HepG2 (cell line): ENCODE data around the gene ZNF277. TPM values are rescaled to one million over a fixed set of nuclear protein-coding genes. Genes with fewer than 3 reads are reported as not detected.
A peak's percentile ranks its signal among the peaks of the same experiment; 100 is the strongest.

Source experiments
- ATAC-seq: fragments of 200-7000 bp; cut with Tn5 transposase; 3 replicates; pipeline ENCODE4 v1.9.1; 2020; ENCODE audit warnings: mild to moderate bottlenecking, moderate library complexity
- BruUV-seq: library from RNA; stranded (reverse); fragments of 400-500 nt; replicated peaks from 2 replicates; lab custom pipeline; 2021; lab: Mats Ljungman, UMichigan
- CTCF ChIA-PET: fragments of 300-600 bp; formaldehyde crosslinking; extraction: SDS; loops from one replicate; lab custom pipeline; 2021; ENCODE audit warnings: low total read pairs, inconsistent platforms, low intra/inter-chr PET ratio; lab: Yijun Ruan, JAX
- POLR2A ChIA-PET: fragments of 350-600 bp; sonication (Branson Sonifier 250); formaldehyde crosslinking; loops from one replicate; lab custom pipeline; 2020; ENCODE audit warnings: antibody characterized with exemption, inconsistent platforms; lab: Yijun Ruan, JAX
- DNase-seq: peaks from one replicate; pipeline ENCODE4 v3.0.0-alpha.2; 2015; ENCODE audit warnings: low spot score
- FAIRE-seq: peaks from 3 replicates; lab custom pipeline; 2011; peaks lifted over from hg19 to GRCh38; lab: Jason Lieb, UNC
- H2AFZ ChIP-seq: one replicate; pipeline ENCODE4 v1.6.1; 2011; ENCODE audit warnings: low read length, inconsistent platforms
- H3K27ac ChIP-seq: fragments of 300-600 bp; 3 replicates; pipeline ENCODE4 v1.8.0; 2011; ENCODE audit warnings: mixed run types, mild to moderate bottlenecking, mixed read lengths, low read length, inconsistent platforms; ENCODE audit not compliant: insufficient read depth; ENCODE audit errors: extremely low read length
- H3K27me3 ChIP-seq, 2 experiments: fragments of 200-600 bp in 1 of 2; 2 replicates in 1 of 2; 3 replicates in 1 of 2; pipeline versions ENCODE4 v1.6.0 to v1.8.0; 2011; ENCODE audit warnings: low read length in 2 of 2, mild to moderate bottlenecking in 2 of 2, moderate library complexity in 2 of 2, inconsistent platforms in 1 of 2; ENCODE audit not compliant: insufficient read depth in 2 of 2, control insufficient read depth in 1 of 2
- H3K36me3 ChIP-seq, 2 experiments: fragments of 200-600 bp in 1 of 2; replicated peaks in 1 of 2; 2 replicates in 1 of 2; 3 replicates in 1 of 2; pipeline versions ENCODE4 v1.5.1 to v1.8.0; 2011; ENCODE audit warnings: low read length in 2 of 2, inconsistent platforms in 1 of 2; ENCODE audit not compliant: insufficient read depth in 2 of 2, control insufficient read depth in 1 of 2
- H3K4me1 ChIP-seq: 2 replicates; pipeline ENCODE4 v1.5.1; 2012; ENCODE audit warnings: low read length, inconsistent platforms; ENCODE audit not compliant: insufficient read depth
- H3K4me2 ChIP-seq: 2 replicates; pipeline ENCODE4 v1.6.0; 2011; ENCODE audit warnings: low read depth, low read length, inconsistent platforms
- H3K4me3 ChIP-seq, 3 experiments: fragments of 200-600 bp in 1 of 3; sonication (generic), shearing (Covaris generic) in 1 of 3; replicated peaks in 1 of 3; 2 replicates each; pipeline ENCODE4 v1.5.1; 2011 to 2016; ENCODE audit warnings: low read length in 3 of 3, inconsistent platforms in 2 of 3, low read depth in 2 of 3, mild to moderate bottlenecking in 2 of 3, control low read depth in 1 of 3, mixed read lengths in 1 of 3; ENCODE audit not compliant: insufficient read depth in 1 of 3
- H3K79me2 ChIP-seq: one replicate; pipeline ENCODE4 v1.6.1; 2011; ENCODE audit warnings: low read length, inconsistent platforms; ENCODE audit not compliant: insufficient read depth
- H3K9ac ChIP-seq: 2 replicates; pipeline ENCODE4 v1.6.0; 2011; ENCODE audit warnings: mild to moderate bottlenecking, low read depth, low read length, inconsistent platforms; ENCODE audit not compliant: insufficient read depth
- H3K9me3 ChIP-seq: 2 replicates; pipeline ENCODE4 v1.5.1; 2012; ENCODE audit warnings: mild to moderate bottlenecking, low read length
- H4K20me1 ChIP-seq: 2 replicates; pipeline ENCODE4 v1.6.0; 2011; ENCODE audit warnings: inconsistent platforms, mild to moderate bottlenecking, low read length, moderate library complexity; ENCODE audit not compliant: insufficient read depth
- BRD4 ChIP-seq: sonication (generic); formaldehyde crosslinking; IDR thresholded peaks from 2 replicates; pipeline ENCODE4 v1.4.0; 2020; ENCODE audit warnings: missing genetic modification reagents
- CENPX ChIP-seq: sonication (generic); formaldehyde crosslinking; IDR thresholded peaks from 2 replicates; pipeline ENCODE4 v1.9.0; 2021; ENCODE audit warnings: mild to moderate bottlenecking, missing genetic modification reagents, moderate library complexity
- CTCF ChIP-seq: sonication (generic); formaldehyde crosslinking; IDR thresholded peaks from 2 replicates; pipeline ENCODE4 v1.5.0; 2020; ENCODE audit warnings: mild to moderate bottlenecking, missing genetic modification reagents, moderate library complexity
- HCFC1 ChIP-seq: fragments of 150-350 bp; IDR thresholded peaks from 2 replicates; pipeline ENCODE4 v1.6.1; 2014; ENCODE audit warnings: low read depth, low read length
- STAG1 ChIP-seq: sonication (generic); formaldehyde crosslinking; IDR thresholded peaks from 2 replicates; pipeline ENCODE4 v1.4.0; 2020; ENCODE audit warnings: missing genetic modification reagents
- ZNF274 ChIP-seq: sonication (generic); formaldehyde crosslinking; IDR thresholded peaks from 2 replicates; pipeline ENCODE4 v1.5.1; 2020; ENCODE audit warnings: mild to moderate bottlenecking, missing genetic modification reagents
- ZNF512B ChIP-seq: sonication (generic); formaldehyde crosslinking; IDR thresholded peaks from 2 replicates; pipeline ENCODE4 v1.5.1; 2020; ENCODE audit warnings: missing genetic modification reagents, mild to moderate bottlenecking, borderline replicate concordance
- ZNF558 ChIP-seq: sonication (generic); formaldehyde crosslinking; IDR thresholded peaks from 2 replicates; pipeline ENCODE4 v1.9.0; 2022; ENCODE audit warnings: mild to moderate bottlenecking, missing genetic modification reagents, borderline replicate concordance
- WGBS: methylation state at CpG from one replicate; pipeline ENCODE4 v1.1.6; 2017; ENCODE audit warnings: low lambda C conversion rate; 5-methylcytosine and 5-hydroxymethylcytosine counted together
- in situ Hi-C: cut with HindIII; loops from 2 replicates; pipeline ENCODE4 v1.10.0; 2017; ENCODE audit warnings: low pct_unique_long_range_greater_than_20kb; ENCODE audit not compliant: extremely low pct_ligation_motif_present
- intact Hi-C: fragments of 100-400 bp; cut with micrococcal nuclease; formaldehyde crosslinking; loops from one replicate; pipeline ENCODE4 v1.10.0; 2022; ENCODE audit not compliant: unreplicated experiment
- polyA plus RNA-seq, 8 experiments: library from polyadenylated mRNA; depleted of rRNA in 3 of 8; stranded (reverse) in 7 of 8; unstranded in 1 of 8; fragments of >200 nt; fragmentation: Illumina TruSeq in 4 of 8; extraction: Trizol in 4 of 8; gene quantifications; 2 replicates each; pipeline versions ENCODE4 v1.2.1 to v1.2.3, GENCODE V29; 2011 to 2016; ENCODE audit warnings: low read depth in 4 of 8, missing spikeins in 1 of 8, mixed read lengths in 1 of 8; ENCODE audit not compliant: insufficient read depth in 1 of 8
- total RNA-seq, 5 experiments: library from RNA; depleted of rRNA; stranded (reverse); fragments of >200 nt; fragmentation: Illumina TruSeq; extraction: Trizol; gene quantifications; 2 replicates each; pipeline ENCODE4 v1.2.3, GENCODE V29; 2016; ENCODE audit warnings: low read depth in 1 of 5

ZNF277 gene
- total and polyA plus RNA-seq, 2 of the 13 experiments (the other 11 are each of a cell fraction or from before 2014, with no cell fraction given), result 29.1 to 30.1 TPM

GRCh38 chr7:112381311-112382091, 175.0 kb downstream of the ZNF277 start (continued):
- TF ChIP-seq ZNF512B (CRISPR knock-in tag) (no peak), ZNF558 (CRISPR knock-in tag) (no peak), BRD4 (no peak), CENPX (CRISPR knock-in tag) (no peak)
- TF ChIP-seq, all 625 proteins: peak for 0

- ATAC-seq, result peak; percentile 62
- in situ Hi-C loops, result no loop called here
- POLR2A ChIA-PET, result no interaction called here
- DNase-seq, result no peak
- no peaks in the 10 kb centered on the region for H3K79me2 ChIP-seq
- no peak overlapping the region for H3K27ac ChIP-seq
- no peaks in the 10 kb centered on the region for H3K9me3 ChIP-seq
- FAIRE-seq, result no peak
- no peak overlapping the region for H3K9ac ChIP-seq
- BruUV-seq, result no TSS peak
- H3K36me3 ChIP-seq, result no peaks in the 10 kb centered on the region
- CTCF ChIA-PET, result no interaction called here
- peaks cover 14% of the 10 kb centered on the region for H3K4me1 ChIP-seq
- H3K27me3 ChIP-seq, result peaks cover 0 to 5% of the 10 kb centered on the region in 2 experiments; a peak in 1 of 5 replicates
- WGBS, result 12% methylated on average over 11 of the region's 11 CpGs
- TF ChIP-seq STAG1 (peak; percentile 41), HCFC1 (no peak), CTCF (CRISPR knock-in tag) (peak; percentile 48), ZNF274 (0 out of 2 replicates have a peak, but pooled peaks have one; percentile 64)
- TF ChIP-seq, all 625 proteins: peak for 3
- Histone ChIP-seq H3K4me2 (peak overlapping the region; percentile 67), H3K4me3 (peak overlapping the region in 1 of 3 experiments; percentile 49; a peak in 1 of 6 replicates), H4K20me1 (no peaks in the 10 kb centered on the region), H2AFZ (peak overlapping the region; percentile 70)
- intact Hi-C loops, result no loop called here
These were observed 177.3 kb downstream of the ZNF277 start for GRCh38 chr7:112383671-112384417.
